Measurements from ENCODE around the gene TRAP1.
A peak's percentile ranks its signal among the peaks of the same experiment; 100 is the strongest.

The TRAP1 gene

DNA sequence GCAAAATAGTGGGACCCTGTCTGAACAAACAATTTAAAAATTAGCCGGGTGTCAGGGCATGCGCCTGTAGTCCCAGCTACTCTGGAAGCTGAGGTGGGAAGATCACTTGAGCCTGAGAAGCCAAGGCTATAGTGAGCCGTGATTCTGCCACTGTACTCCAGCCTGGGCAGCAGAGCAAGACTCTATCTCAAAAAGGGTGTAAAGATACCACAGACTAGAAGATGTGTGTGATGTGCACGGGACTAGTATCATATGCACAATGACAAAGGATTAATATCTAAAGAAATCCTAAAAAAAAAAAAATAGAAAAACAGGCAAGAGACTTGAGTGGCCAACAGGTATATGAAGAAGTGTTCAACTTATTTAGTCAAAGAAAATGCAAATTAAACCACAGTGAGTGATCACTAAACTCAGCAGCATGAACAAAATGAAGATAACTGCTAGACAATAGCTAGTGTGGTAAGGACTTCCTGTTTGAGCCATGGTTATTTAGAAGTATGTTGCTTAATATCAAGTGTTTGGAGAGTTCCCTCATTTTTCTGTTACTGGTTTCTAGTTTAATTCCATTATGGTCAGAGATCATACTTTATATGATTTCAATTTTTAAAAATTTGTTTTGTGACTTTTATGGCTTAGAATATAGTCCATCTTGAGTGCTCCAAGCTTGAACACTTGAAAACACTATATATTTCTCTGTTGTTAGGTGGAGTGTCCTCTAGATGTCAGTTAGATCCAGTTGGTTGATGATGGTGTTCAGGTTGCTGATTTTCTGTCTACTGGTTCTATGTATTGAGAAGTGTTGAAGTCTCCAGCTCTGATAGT, 91.2 kb downstream of the TRAP1 start:
- no peak overlapping the region for H3K4me3 ChIP-seq (ENCODE audit: low read length)
- H3K9me3 ChIP-seq (ENCODE audit: insufficient read depth, low read length): no peaks in the 10 kb centered on the region
- H2AFZ ChIP-seq (ENCODE audit: low read depth, low read length): no peak overlapping the region
- H3K4me1 ChIP-seq (ENCODE audit: low read length): peaks cover 8% of the 10 kb centered on the region
- no peak overlapping the region for H3K27ac ChIP-seq (ENCODE audit: low read length)
- H4K20me1 ChIP-seq (ENCODE audit: insufficient read depth, low read length): no peaks in the 10 kb centered on the region
- H3K36me3 ChIP-seq (replicated peaks; ENCODE audit: low read depth, low read length): no peaks in the 10 kb centered on the region
- no peaks in the 10 kb centered on the region for H3K27me3 ChIP-seq (ENCODE audit: low read depth, low read length)
- no peak for TF ChIP-seq EZH2phosphoT487 (IDR thresholded peaks at IDR 0.05; ENCODE audit: low read depth)
- TF ChIP-seq, protein P1, sequence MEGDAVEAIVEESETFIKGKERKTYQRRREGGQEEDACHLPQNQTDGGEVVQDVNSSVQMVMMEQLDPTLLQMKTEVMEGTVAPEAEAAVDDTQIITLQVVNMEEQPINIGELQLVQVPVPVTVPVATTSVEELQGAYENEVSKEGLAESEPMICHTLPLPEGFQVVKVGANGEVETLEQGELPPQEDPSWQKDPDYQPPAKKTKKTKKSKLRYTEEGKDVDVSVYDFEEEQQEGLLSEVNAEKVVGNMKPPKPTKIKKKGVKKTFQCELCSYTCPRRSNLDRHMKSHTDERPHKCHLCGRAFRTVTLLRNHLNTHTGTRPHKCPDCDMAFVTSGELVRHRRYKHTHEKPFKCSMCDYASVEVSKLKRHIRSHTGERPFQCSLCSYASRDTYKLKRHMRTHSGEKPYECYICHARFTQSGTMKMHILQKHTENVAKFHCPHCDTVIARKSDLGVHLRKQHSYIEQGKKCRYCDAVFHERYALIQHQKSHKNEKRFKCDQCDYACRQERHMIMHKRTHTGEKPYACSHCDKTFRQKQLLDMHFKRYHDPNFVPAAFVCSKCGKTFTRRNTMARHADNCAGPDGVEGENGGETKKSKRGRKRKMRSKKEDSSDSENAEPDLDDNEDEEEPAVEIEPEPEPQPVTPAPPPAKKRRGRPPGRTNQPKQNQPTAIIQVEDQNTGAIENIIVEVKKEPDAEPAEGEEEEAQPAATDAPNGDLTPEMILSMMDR (IDR thresholded peaks at IDR 0.05; ENCODE audit: low read depth, low read length): peak; percentile 22; the same call in 1 of the 2 replicates
- no peaks in the 10 kb centered on the region for H3K79me2 ChIP-seq (ENCODE audit: low read length)
- no peak overlapping the region for H3K9ac ChIP-seq (ENCODE audit: low read length)
- no peak overlapping the region for H3K4me2 ChIP-seq (ENCODE audit: low read length)

DNA sequence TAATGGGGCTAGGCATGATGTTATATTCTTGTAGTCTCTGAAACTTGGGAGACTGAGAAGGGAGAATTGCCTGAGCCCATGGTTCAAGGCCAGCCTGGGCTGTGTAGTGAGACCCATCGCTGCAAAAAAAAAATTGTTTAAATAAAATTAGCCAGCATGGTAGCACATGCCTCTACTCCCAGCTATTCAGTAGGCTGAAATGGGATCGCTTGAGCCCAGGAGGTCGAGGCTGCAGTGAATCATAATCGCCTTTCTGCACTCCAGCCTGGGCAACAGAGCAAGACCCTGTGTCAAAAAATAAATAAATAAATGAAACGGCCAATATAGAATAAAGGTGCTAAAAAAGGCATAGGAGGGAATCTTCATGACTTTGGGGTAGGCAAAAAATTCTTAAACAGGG, 92.0 kb downstream of the TRAP1 start:
- Histone ChIP-seq H3K4me2 (ENCODE audit: low read length) (no peak overlapping the region), H3K9me3 (ENCODE audit: insufficient read depth, low read length) (no peaks in the 10 kb centered on the region), H3K27ac (ENCODE audit: low read length) (no peak overlapping the region), H3K27me3 (ENCODE audit: low read depth, low read length) (no peaks in the 10 kb centered on the region), H4K20me1 (ENCODE audit: insufficient read depth, low read length) (no peaks in the 10 kb centered on the region), H3K9ac (ENCODE audit: low read length) (no peak overlapping the region), H3K36me3 (replicated peaks; ENCODE audit: low read depth, low read length) (no peaks in the 10 kb centered on the region), H3K4me1 (ENCODE audit: low read length) (peaks cover 8% of the 10 kb centered on the region), H3K4me3 (ENCODE audit: low read length) (no peak overlapping the region), H2AFZ (ENCODE audit: low read depth, low read length) (no peak overlapping the region), H3K79me2 (ENCODE audit: low read length) (no peaks in the 10 kb centered on the region)
- TF ChIP-seq EZH2phosphoT487 (IDR thresholded peaks at IDR 0.05; ENCODE audit: low read depth): no peak
- TF ChIP-seq, protein P1 (IDR thresholded peaks at IDR 0.05; ENCODE audit: low read depth, low read length): no peak

- no peak overlapping the region for H3K27ac ChIP-seq (ENCODE audit: low read length)
- no peak overlapping the region for H3K4me2 ChIP-seq (ENCODE audit: low read length)
- peaks cover 8% of the 10 kb centered on the region for H3K4me1 ChIP-seq (ENCODE audit: low read length)
- H3K4me3 ChIP-seq (ENCODE audit: low read length): no peak overlapping the region
- no peaks in the 10 kb centered on the region for H3K79me2 ChIP-seq (ENCODE audit: low read length)
- no peak overlapping the region for H3K9ac ChIP-seq (ENCODE audit: low read length)
- no peak overlapping the region for H2AFZ ChIP-seq (ENCODE audit: low read depth, low read length)
- no peak for TF ChIP-seq EZH2phosphoT487 (IDR thresholded peaks at IDR 0.05; ENCODE audit: low read depth)
- TF ChIP-seq, protein P1 (IDR thresholded peaks at IDR 0.05; ENCODE audit: low read depth, low read length): no peak
- no peaks in the 10 kb centered on the region for H3K27me3 ChIP-seq (ENCODE audit: low read depth, low read length)
- no peaks in the 10 kb centered on the region for H4K20me1 ChIP-seq (ENCODE audit: insufficient read depth, low read length)
- H3K36me3 ChIP-seq (replicated peaks; ENCODE audit: low read depth, low read length): no peaks in the 10 kb centered on the region
- H3K9me3 ChIP-seq (ENCODE audit: insufficient read depth, low read length): no peaks in the 10 kb centered on the region
Measured at GRCh38 chr16:3623642-3624041, 93.7 kb downstream of the TRAP1 start.

- H3K27me3 ChIP-seq (ENCODE audit: low read depth, low read length): no peaks in the 10 kb centered on the region
- H3K4me2 ChIP-seq (ENCODE audit: low read length): no peak overlapping the region
- no peaks in the 10 kb centered on the region for H4K20me1 ChIP-seq (ENCODE audit: insufficient read depth, low read length)
- no peak overlapping the region for H3K4me3 ChIP-seq (ENCODE audit: low read length)
- no peak for TF ChIP-seq EZH2phosphoT487 (IDR thresholded peaks at IDR 0.05; ENCODE audit: low read depth)
- TF ChIP-seq, protein P1 (IDR thresholded peaks at IDR 0.05; ENCODE audit: low read depth, low read length): no peak
- H3K27ac ChIP-seq (ENCODE audit: low read length): no peak overlapping the region
- no peak overlapping the region for H2AFZ ChIP-seq (ENCODE audit: low read depth, low read length)
- peaks cover 19% of the 10 kb centered on the region for H3K79me2 ChIP-seq (ENCODE audit: low read length)
- H3K4me1 ChIP-seq (ENCODE audit: low read length): no peaks in the 10 kb centered on the region
- peaks cover 10% of the 10 kb centered on the region for H3K36me3 ChIP-seq (replicated peaks; ENCODE audit: low read depth, low read length)
- no peak overlapping the region for H3K9ac ChIP-seq (ENCODE audit: low read length)
- H3K9me3 ChIP-seq (ENCODE audit: insufficient read depth, low read length): no peaks in the 10 kb centered on the region
Measured at GRCh38 chr16:3618769-3619141, 98.6 kb downstream of the TRAP1 start.
